Osteoblast (primary cell): ENCODE results near the gene TIMM13. TPM values are rescaled to one million over a fixed set of nuclear protein-coding genes. Genes with fewer than 3 reads are reported as not detected.

Source experiments
- DNase-seq: peaks from one replicate; pipeline ENCODE4 v3.0.0; 2011; ENCODE audit warnings: low spot score, mixed read lengths; ENCODE audit not compliant: insufficient read length; ENCODE audit errors: missing footprints
- H2AFZ ChIP-seq: 2 replicates; pipeline ENCODE4 v1.6.0; 2011; ENCODE audit warnings: mild to moderate bottlenecking, low read length
- H3K27ac ChIP-seq: 2 replicates; pipeline ENCODE4 v1.5.1; 2011; ENCODE audit warnings: mild to moderate bottlenecking, low read depth, low read length, moderate library complexity
- H3K27me3 ChIP-seq: 2 replicates; pipeline ENCODE4 v1.6.0; 2012; ENCODE audit warnings: mild to moderate bottlenecking, control low read depth, inconsistent platforms, low read length, moderate library complexity; ENCODE audit not compliant: insufficient read depth
- H3K36me3 ChIP-seq: 2 replicates; pipeline ENCODE4 v1.5.1; 2011; ENCODE audit warnings: mild to moderate bottlenecking, low read length, control low read depth, moderate library complexity; ENCODE audit not compliant: insufficient read depth
- H3K4me1 ChIP-seq: 2 replicates; pipeline ENCODE4 v1.5.1; 2011; ENCODE audit warnings: mild to moderate bottlenecking, low read length, control low read depth, moderate library complexity; ENCODE audit not compliant: insufficient read depth
- H3K4me2 ChIP-seq: 2 replicates; pipeline ENCODE4 v1.6.0; 2011; ENCODE audit warnings: mild to moderate bottlenecking, low read length; ENCODE audit not compliant: insufficient read depth
- H3K4me3 ChIP-seq: fragments of 200-600 bp; sonication (generic); 3 replicates; pipeline ENCODE4 v1.5.1; 2012; ENCODE audit warnings: mild to moderate bottlenecking, low read length, inconsistent platforms; ENCODE audit not compliant: insufficient read depth
- H3K79me2 ChIP-seq: 2 replicates; pipeline ENCODE4 v1.6.0; 2012; ENCODE audit warnings: mild to moderate bottlenecking, low read length, control low read depth, inconsistent platforms; ENCODE audit not compliant: insufficient read depth
- H3K9me3 ChIP-seq: 2 replicates; pipeline ENCODE4 v1.5.1; 2011; ENCODE audit warnings: low read depth, low read length, control low read depth
- H4K20me1 ChIP-seq: 2 replicates; pipeline ENCODE4 v1.6.0; 2012; ENCODE audit warnings: mild to moderate bottlenecking, low read length, control low read depth; ENCODE audit not compliant: insufficient read depth
- CTCF ChIP-seq: IDR thresholded peaks from 2 replicates; pipeline ENCODE4 v1.5.1; 2011; ENCODE audit warnings: mild to moderate bottlenecking, low read depth, low read length, moderate library complexity; ENCODE audit errors: extremely low read depth
- total RNA-seq: library from RNA; depleted of rRNA; stranded (reverse); fragments of >200 nt; gene quantifications from 2 replicates; pipeline ENCODE4 v1.2.3, GENCODE V29; 2012

Gene TIMM13
- total RNA-seq, result 27.7 and 27.9 TPM in 2 replicates

GRCh38 chr19:2427429-2428320 is at the start of gene TIMM13:
Gene TIMM13, minus strand, starts transcription at chr19:2427586. Its CDS starts 53 bp downstream, at chr19:2427533.
- no peaks in the 10 kb centered on the region for H3K9me3 ChIP-seq
- H3K27ac ChIP-seq, result peak within 1 kb of the TSS; percentile 96
- peaks cover 21% of the 10 kb centered on the region for H4K20me1 ChIP-seq
- no peak for TF ChIP-seq CTCF
- no peaks in the 10 kb centered on the region for H3K27me3 ChIP-seq
- peak; percentile 100 for DNase-seq
- peaks cover 43% of the 10 kb centered on the region for H3K79me2 ChIP-seq
- peak within 1 kb of the TSS; percentile 97 for H2AFZ ChIP-seq
- peak within 1 kb of the TSS; percentile 96 for H3K4me2 ChIP-seq
- peaks cover 30% of the 10 kb centered on the region for H3K36me3 ChIP-seq
- H3K4me3 ChIP-seq, result peak within 1 kb of the TSS; percentile 99
- H3K4me1 ChIP-seq, result peaks cover 24% of the 10 kb centered on the region

- Histone ChIP-seq H3K36me3 (peaks cover 16% of the 10 kb centered on the region), H3K4me2 (peak overlapping the region; percentile 96), H3K4me3 (peak overlapping the region; percentile 100), H3K9me3 (no peaks in the 10 kb centered on the region), H3K4me1 (peaks cover 20% of the 10 kb centered on the region), H4K20me1 (peaks cover 29% of the 10 kb centered on the region), H3K79me2 (peaks cover 28% of the 10 kb centered on the region), H3K27ac (peak overlapping the region; percentile 87), H2AFZ (no peak overlapping the region), H3K27me3 (no peaks in the 10 kb centered on the region)
- DNase-seq, result peak; percentile 91
- no peak for TF ChIP-seq CTCF
Measured at GRCh38 chr19:2476451-2477140, 49.2 kb upstream of the TIMM13 start.

- Histone ChIP-seq H2AFZ (no peak within 1 kb of the TSS), H3K27me3 (no peaks in the 10 kb centered on the region), H3K27ac (peak within 1 kb of the TSS; percentile 87), H3K9me3 (no peaks in the 10 kb centered on the region), H3K4me1 (peaks cover 20% of the 10 kb centered on the region), H4K20me1 (peaks cover 29% of the 10 kb centered on the region), H3K4me3 (peak within 1 kb of the TSS; percentile 100), H3K79me2 (peaks cover 28% of the 10 kb centered on the region), H3K36me3 (peaks cover 16% of the 10 kb centered on the region), H3K4me2 (peak within 1 kb of the TSS; percentile 96)
- peak; percentile 100 for DNase-seq
- no peak for TF ChIP-seq CTCF
Measured at GRCh38 chr19:2475702-2476450, 48.5 kb upstream of the TIMM13 start, which contains the start of gene GADD45B. Gene GADD45B, plus strand, starts transcription at chr19:2476127. Its CDS starts 232 bp downstream, at chr19:2476359.
